GM19193 (cell line): ENCODE measurements around the gene CFAP299.

Experiments used
- POLR2A ChIP-seq: IDR thresholded peaks from 4 replicates; pipeline ENCODE4 v1.6.1; 2011; ENCODE audit not compliant: insufficient read depth, insufficient read length; ENCODE audit errors: extremely low read depth

Gene CFAP299

GRCh38 chr4:80448056-80448455 lies 112.5 kb downstream of the CFAP299 start:
- TF ChIP-seq POLR2A: no peak

- TF ChIP-seq POLR2A: no peak
These were observed 116.5 kb downstream of the CFAP299 start for GRCh38 chr4:80452055-80452454.

DNA sequence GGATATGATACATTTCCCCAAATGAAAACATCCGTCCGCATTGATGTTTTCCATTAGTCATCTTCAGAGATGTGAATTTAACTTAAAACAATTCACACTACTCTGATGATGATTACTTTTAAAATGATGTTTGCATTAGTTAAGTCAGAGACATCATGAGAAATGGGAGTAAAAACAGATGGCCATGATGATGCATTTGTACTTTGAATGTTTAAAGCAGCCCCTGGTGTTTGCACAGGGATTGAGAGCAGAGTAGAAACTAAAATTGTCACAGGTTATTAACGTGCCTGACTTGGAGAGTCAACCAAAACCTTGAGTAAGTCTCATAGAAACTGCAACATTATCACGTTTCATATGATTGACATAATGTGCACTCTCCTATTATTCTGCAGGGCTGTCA lies 117.2 kb downstream of the CFAP299 start:
- no peak for TF ChIP-seq POLR2A

DNA sequence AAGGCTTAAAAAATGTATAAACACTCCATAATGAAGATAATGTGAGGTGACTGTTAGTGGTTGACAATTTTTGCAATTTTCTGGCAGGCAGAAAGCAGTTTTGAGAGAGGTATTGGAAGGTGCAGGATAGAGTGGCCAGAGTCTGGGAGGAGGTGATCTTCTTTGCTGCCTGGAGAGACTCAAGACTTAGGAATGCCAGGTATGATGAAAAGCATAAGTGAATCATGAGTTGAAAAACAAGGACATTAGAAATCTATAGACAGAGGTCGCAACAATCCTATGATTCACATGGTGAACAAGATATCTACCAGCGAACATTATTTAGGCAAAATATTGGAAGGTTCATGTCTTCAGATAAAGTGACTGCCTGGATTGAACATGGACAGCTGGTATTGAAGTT lies 118.5 kb downstream of the CFAP299 start:
- no peak for TF ChIP-seq POLR2A

DNA sequence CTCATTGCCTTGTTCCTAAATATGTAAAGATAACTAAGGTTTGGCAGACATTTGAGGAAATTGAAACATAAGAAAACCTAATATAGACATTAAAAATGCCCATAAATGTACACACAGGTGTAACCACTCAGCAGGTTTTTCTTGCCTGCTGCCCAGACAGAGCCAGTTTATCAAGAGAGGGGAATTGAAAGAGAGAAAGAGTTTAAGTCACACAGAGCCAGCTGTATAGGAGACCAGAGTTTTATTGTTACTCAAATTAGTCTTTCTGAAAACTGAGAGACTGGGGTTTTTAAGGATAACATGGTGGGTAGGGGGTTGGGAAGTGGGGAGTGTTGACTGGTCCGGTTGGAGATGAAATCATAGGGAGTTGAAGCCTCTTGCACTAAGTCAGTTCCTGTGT lies 119.0 kb downstream of the CFAP299 start:
- TF ChIP-seq POLR2A: no peak

GRCh38 chr4:80459918-80460473 lies 124.5 kb downstream of the CFAP299 start:
- TF ChIP-seq POLR2A: no peak

DNA sequence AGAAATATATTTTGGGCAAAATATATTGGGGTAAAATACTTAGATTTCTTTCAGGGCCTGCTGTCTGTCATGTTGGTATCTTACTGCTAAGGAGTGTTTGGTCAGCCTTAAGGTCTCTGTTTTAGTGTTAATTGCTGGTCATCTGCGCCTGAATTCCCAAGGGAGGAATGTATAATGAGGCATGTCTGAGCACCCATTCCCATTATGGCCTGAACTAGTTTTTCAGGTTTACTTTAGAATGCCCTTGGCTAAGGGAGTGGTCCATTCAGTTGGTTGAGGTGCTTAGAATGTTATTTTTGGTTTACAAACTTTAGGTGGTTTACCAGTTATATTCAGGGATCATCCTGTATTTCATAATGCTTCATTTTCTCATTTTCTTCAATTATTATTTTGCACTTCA lies 125.9 kb downstream of the CFAP299 start:
- TF ChIP-seq POLR2A: no peak

GRCh38 chr4:80462621-80463091 lies 127.1 kb downstream of the CFAP299 start:
- no peak for TF ChIP-seq POLR2A

GRCh38 chr4:80463509-80463908 lies 128.0 kb downstream of the CFAP299 start:
- TF ChIP-seq POLR2A: no peak

DNA sequence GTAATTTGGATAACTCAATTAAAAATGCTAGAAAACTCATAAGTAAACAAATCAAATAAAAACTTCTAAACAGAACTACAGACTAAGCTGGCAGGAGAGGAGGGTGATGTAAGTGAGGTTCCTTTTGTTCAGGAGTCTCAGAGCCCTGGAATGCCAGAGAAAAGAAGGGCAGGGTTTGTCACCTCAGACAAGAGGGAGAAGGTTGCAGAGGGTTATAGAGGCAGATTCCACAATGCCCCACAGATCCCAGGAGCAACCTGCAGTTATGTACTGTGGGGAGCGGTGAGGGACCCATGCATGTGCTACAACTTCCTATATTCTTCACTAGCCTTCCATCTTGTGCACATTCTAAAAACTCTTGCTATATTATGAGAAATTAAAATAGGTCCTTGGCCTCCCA lies 129.7 kb downstream of the CFAP299 start:
- TF ChIP-seq POLR2A: no peak

DNA sequence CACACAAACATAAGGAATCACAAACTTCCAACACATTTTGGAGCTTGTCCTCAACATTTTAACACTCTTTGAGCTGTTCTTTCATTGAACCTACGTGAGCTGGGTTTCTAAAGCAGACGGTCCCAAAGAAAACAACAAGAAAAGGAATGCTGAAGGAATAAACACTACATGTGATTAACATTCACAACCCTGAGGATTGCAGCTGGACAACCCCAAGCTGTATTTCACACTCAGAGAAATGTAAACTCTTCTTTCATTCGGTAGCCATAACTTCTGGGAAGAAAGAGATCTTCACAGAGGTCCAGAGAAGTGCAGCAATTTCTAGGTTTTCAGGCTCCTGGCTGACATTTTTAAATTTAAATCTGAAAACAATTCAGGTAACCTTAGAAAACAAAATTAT lies 130.2 kb downstream of the CFAP299 start:
- no peak for TF ChIP-seq POLR2A

GRCh38 chr4:80466618-80467017 lies 131.1 kb downstream of the CFAP299 start:
- no peak for TF ChIP-seq POLR2A

DNA sequence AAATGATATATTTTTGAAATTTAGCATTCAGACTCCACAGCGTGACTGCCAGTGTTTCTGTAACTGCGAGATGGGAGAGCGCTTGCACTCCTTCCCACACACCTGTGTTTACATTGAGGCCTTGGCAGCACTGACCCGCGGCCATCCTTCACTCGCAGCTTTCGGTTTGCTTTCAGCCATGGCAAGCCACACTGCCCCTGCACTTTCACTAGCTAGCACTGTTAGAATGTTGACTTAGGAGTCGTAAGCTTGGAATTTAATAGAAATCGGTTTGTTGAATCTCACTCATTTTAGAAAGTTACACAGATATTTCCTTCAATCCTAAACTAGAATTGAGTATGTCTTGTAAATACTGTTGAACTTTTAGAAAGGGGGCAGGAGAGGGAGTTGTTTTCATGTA lies 136.2 kb downstream of the CFAP299 start:
- no peak for TF ChIP-seq POLR2A

- TF ChIP-seq POLR2A: no peak
These were observed 139.7 kb downstream of the CFAP299 start for GRCh38 chr4:80475236-80475635.

DNA sequence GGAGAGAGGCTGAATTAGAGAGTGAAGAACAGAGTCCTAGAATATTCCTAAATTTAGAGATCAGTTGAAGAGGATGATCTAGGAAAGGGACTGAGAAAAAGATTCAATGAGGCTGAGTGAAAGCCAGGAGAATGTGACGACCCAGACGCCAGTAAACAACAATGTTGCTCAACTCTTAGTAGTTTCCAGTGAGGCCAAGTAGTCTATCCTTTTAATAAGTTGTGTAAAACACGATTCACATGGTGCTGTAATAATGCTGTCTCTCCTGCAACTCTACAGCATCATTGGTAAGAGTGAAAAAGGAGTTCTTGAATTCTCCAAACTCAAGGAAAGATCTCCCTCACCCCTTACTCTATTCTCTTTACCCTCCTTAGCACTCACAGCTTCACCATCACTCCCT lies 140.3 kb downstream of the CFAP299 start:
- no peak for TF ChIP-seq POLR2A

DNA sequence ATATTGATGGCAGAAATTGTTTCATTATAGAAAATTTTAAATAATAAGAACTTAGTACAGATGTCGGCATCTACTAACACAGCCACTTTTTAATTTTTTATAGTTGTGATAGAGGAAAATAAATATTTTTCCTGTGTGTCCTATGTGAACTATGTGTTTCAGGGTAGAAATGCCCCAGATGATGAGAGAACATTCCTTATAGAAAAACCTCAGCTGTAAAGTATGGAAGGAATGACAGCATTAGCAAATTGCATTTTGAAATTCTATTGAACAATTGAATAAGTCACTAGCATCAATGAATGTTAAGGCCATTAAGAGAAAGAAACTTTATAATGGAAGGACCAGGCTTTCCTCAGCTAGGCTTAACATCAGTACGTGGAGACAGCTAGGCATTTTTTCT lies 149.2 kb downstream of the CFAP299 start:
- no peak for TF ChIP-seq POLR2A

- TF ChIP-seq POLR2A: no peak
These were observed 151.1 kb downstream of the CFAP299 start for GRCh38 chr4:80486603-80487002.
